A549 (cell line): ENCODE results near the gene ACVRL1. TPM values are rescaled to one million over a fixed set of nuclear protein-coding genes. Genes with fewer than 3 reads are reported as not detected.

Experiments
- ATAC-seq, 2 experiments: fragments of 200-7000 bp in 1 of 2; fragments of >200 bp in 1 of 2; cut with Nextera tagmentation in 1 of 2; cut with Tn5 transposase in 1 of 2; 3 replicates each; pipeline versions ENCODE4 v1.8.0 to v1.9.1; 2018 to 2020; ENCODE audit warnings: mild to moderate bottlenecking in 1 of 2, moderate library complexity in 1 of 2
- CTCF ChIA-PET: fragments of 300-600 bp; sonication (Branson Sonifier 250); formaldehyde crosslinking; extraction: SDS; loops from one replicate; lab custom pipeline; 2021; ENCODE audit warnings: antibody characterized with exemption, inconsistent platforms; lab: Yijun Ruan, JAX
- POLR2A ChIA-PET: fragments of 350-600 bp; formaldehyde crosslinking; extraction: SDS; loops from one replicate; lab custom pipeline; 2021; ENCODE audit warnings: antibody characterized with exemption, inconsistent platforms; lab: Yijun Ruan, JAX
- DNase-seq, 2 experiments: peaks; one replicate each; pipeline versions ENCODE4 v3.0.0 to v3.0.0-alpha.2; 2011 to 2016; ENCODE audit warnings: low read depth in 1 of 2, low spot score in 1 of 2
- FAIRE-seq: peaks from 2 replicates; lab custom pipeline; 2011; peaks lifted over from hg19 to GRCh38; lab: Jason Lieb, UNC
- H3K27ac ChIP-seq, 2 experiments: fragments of >200 bp; sonication (Bioruptor Twin); formaldehyde crosslinking; 3 replicates each; pipeline ENCODE4 v1.5.1; 2016 to 2017
- H3K4me1 ChIP-seq: fragments of >200 bp; sonication (Bioruptor Twin); formaldehyde crosslinking; 3 replicates; pipeline ENCODE4 v1.6.1; 2016
- H3K4me2 ChIP-seq: fragments of >200 bp; sonication (Bioruptor Twin); formaldehyde crosslinking; 3 replicates; pipeline ENCODE4 v1.6.1; 2016
- H3K4me3 ChIP-seq: fragments of >200 bp; sonication (Bioruptor Twin); formaldehyde crosslinking; 3 replicates; pipeline ENCODE4 v1.5.1; 2016
- H3K9me3 ChIP-seq: fragments of >200 bp; sonication (Bioruptor Twin); formaldehyde crosslinking; 3 replicates; pipeline ENCODE4 v1.6.1; 2016
- BCL3 ChIP-seq: fragments of >200 bp; sonication (Bioruptor Twin); formaldehyde crosslinking; IDR thresholded peaks from 3 replicates; pipeline ENCODE4 v1.6.1; 2016
- CBX2 ChIP-seq: fragments of 200-600 bp; sonication (generic); IDR thresholded peaks from 2 replicates; pipeline ENCODE4 v1.6.1; 2016; ENCODE audit warnings: low read depth, mild to moderate bottlenecking, borderline replicate concordance
- CBX8 ChIP-seq: fragments of 200-600 bp; sonication (generic); IDR thresholded peaks from 2 replicates; pipeline ENCODE4 v1.6.1; 2016
- CHD4 ChIP-seq: fragments of 200-600 bp; sonication (generic); IDR thresholded peaks from 2 replicates; pipeline ENCODE4 v1.6.1; 2016; ENCODE audit warnings: antibody characterized with exemption, mild to moderate bottlenecking, borderline replicate concordance
- CTCF ChIP-seq: fragments of >200 bp; sonication (Bioruptor Twin); formaldehyde crosslinking; IDR thresholded peaks from 3 replicates; pipeline ENCODE4 v1.5.1; 2016
- E2F6 ChIP-seq: IDR thresholded peaks from 2 replicates; pipeline ENCODE4 v1.6.1; 2012; ENCODE audit warnings: low read depth, borderline replicate concordance
- EHMT2 ChIP-seq: fragments of 200-600 bp; sonication (generic); IDR thresholded peaks from 2 replicates; pipeline ENCODE4 v1.6.1; 2016; ENCODE audit warnings: antibody characterized with exemption, low read depth, mild to moderate bottlenecking, moderate library complexity
- ELK1 ChIP-seq: fragments of 150-350 bp; IDR thresholded peaks from 2 replicates; pipeline ENCODE4 v1.6.1; 2014; ENCODE audit warnings: low read depth, mild to moderate bottlenecking, low read length
- FOSB ChIP-seq: fragments of 250-450 bp; sonication (Bioruptor Pico); IDR thresholded peaks from 2 replicates; pipeline ENCODE4 v1.5.0; 2020; ENCODE audit warnings: mild to moderate bottlenecking, moderate library complexity
- FOXS1 ChIP-seq: fragments of 250-450 bp; sonication (Bioruptor Pico); IDR thresholded peaks from 2 replicates; pipeline ENCODE4 v1.5.0; 2020; ENCODE audit warnings: mild to moderate bottlenecking, moderate library complexity
- GATA3 ChIP-seq: IDR thresholded peaks from 2 replicates; pipeline ENCODE4 v1.6.1; 2012; ENCODE audit warnings: borderline replicate concordance
- HDAC2 ChIP-seq: fragments of 200-600 bp; sonication (generic); IDR thresholded peaks from 2 replicates; pipeline ENCODE4 v1.6.1; 2016
- HEYL ChIP-seq: fragments of 250-450 bp; sonication (Bioruptor Pico); IDR thresholded peaks from 2 replicates; pipeline ENCODE4 v1.8.0; 2021; ENCODE audit warnings: mild to moderate bottlenecking, moderate library complexity
- HMGXB4 ChIP-seq: fragments of 250-450 bp; sonication (Bioruptor Pico); IDR thresholded peaks from 2 replicates; pipeline ENCODE4 v1.5.0; 2021; ENCODE audit warnings: mild to moderate bottlenecking, moderate library complexity, borderline replicate concordance
- KDM1A ChIP-seq: fragments of 200-600 bp; sonication (generic); IDR thresholded peaks from 2 replicates; pipeline ENCODE4 v1.6.1; 2016; ENCODE audit warnings: low read depth, mild to moderate bottlenecking
- MAFK ChIP-seq: fragments of 450-650 bp; IDR thresholded peaks from 2 replicates; pipeline ENCODE4 v1.6.1; 2014; ENCODE audit not compliant: partially characterized antibody
- MYC ChIP-seq: IDR thresholded peaks from 2 replicates; pipeline ENCODE4 v1.6.1; 2012; ENCODE audit warnings: mild to moderate bottlenecking, inconsistent platforms, low read length, improper control_type of control experiment, borderline replicate concordance
- NFE2L2 ChIP-seq: fragments of 150-350 bp; conservative IDR thresholded peaks from 2 replicates; pipeline ENCODE4 v1.6.1; 2014; ENCODE audit warnings: low read length
- NR3C1 ChIP-seq: fragments of >200 bp; sonication (Bioruptor Twin); formaldehyde crosslinking; IDR thresholded peaks from 3 replicates; pipeline ENCODE4 v1.6.1; 2017
- PHF8 ChIP-seq: fragments of 200-600 bp; sonication (generic); IDR thresholded peaks from 2 replicates; pipeline ENCODE4 v1.6.1; 2016; ENCODE audit warnings: low read depth, mild to moderate bottlenecking, antibody characterized with exemption, moderate library complexity, borderline replicate concordance
- RCOR1 ChIP-seq: fragments of 150-350 bp; IDR thresholded peaks from 2 replicates; pipeline ENCODE4 v1.6.1; 2014; ENCODE audit warnings: antibody characterized with exemption, low read length, low read depth
- TP53 ChIP-seq: fragments of 250-450 bp; sonication (Bioruptor Pico); IDR thresholded peaks from 2 replicates; pipeline ENCODE4 v1.5.0; 2021; ENCODE audit warnings: mild to moderate bottlenecking, moderate library complexity
- USF2 ChIP-seq: fragments of 450-650 bp; IDR thresholded peaks from 2 replicates; pipeline ENCODE4 v1.6.1; 2014; ENCODE audit warnings: antibody characterized with exemption
- WGBS: methylation state at CpG from one replicate; pipeline ENCODE4 v1.1.6; 2017; ENCODE audit errors: missing lambda C conversion rate; 5-methylcytosine and 5-hydroxymethylcytosine counted together
- polyA plus RNA-seq, 4 experiments: library from polyadenylated mRNA; depleted of rRNA in 3 of 4; stranded (reverse); fragments of >200 nt; fragmentation: RNase III in 1 of 4; extraction: RNeasy Plus Mini Kit Qiagen cat#74134 plus additional on column Dnase treatment in 1 of 4; gene quantifications; 2 replicates in 3 of 4; 3 replicates in 1 of 4; pipeline ENCODE4 v1.2.3, GENCODE V29; 2011 to 2017

ACVRL1 gene
- polyA plus RNA-seq, 2 of the 4 experiments (the other 2 are of a cell fraction): 0.03 TPM; not detected in 1

GRCh38 chr12:51941011-51941581 lies 33.8 kb downstream of the ACVRL1 start:
- peaks cover 15% of the 10 kb centered on the region for H3K9me3 ChIP-seq
- DNase-seq: no peak
- 89% methylated on average over 15 of the region's 15 CpGs for WGBS
- H3K27ac ChIP-seq: no peak overlapping the region
- H3K4me3 ChIP-seq: no peak overlapping the region
- H3K4me1 ChIP-seq: no peaks in the 10 kb centered on the region
- TF ChIP-seq HMGXB4 (no peak), TP53 (no peak), NFE2L2 (no peak), KDM1A (no peak), EHMT2 (no peak), CTCF (no peak), USF2 (no peak), GATA3 (no peak), MYC (no peak), CHD4 (no peak), BCL3 (no peak), NR3C1 (no peak), RCOR1 (no peak), MAFK (no peak), HEYL (CRISPR knock-in tag) (no peak), HDAC2 (no peak), CBX2 (no peak), FOXS1 (no peak), ELK1 (no peak)
- H3K4me2 ChIP-seq: no peak overlapping the region
- FAIRE-seq: no peak
- ChIA-PET CTCF (interaction anchor here (1.0 to 9.1 kb wide), 5 partner anchors 9 to 30 kb away, joined by 3 to 69 read pairs (median 5); no protein-coding TSS in a partner anchor), POLR2A (no interaction called here)
- ATAC-seq: no peak

GRCh38 chr12:51941604-51942003 lies 34.3 kb downstream of the ACVRL1 start:
- ATAC-seq (no peak), FAIRE-seq (no peak)
- Histone ChIP-seq H3K9me3 (peaks cover 15% of the 10 kb centered on the region), H3K4me1 (no peaks in the 10 kb centered on the region), H3K4me2 (no peak overlapping the region), H3K4me3 (no peak overlapping the region)
- 57% methylated on average over 4 of the region's 4 CpGs for WGBS
- no peak for TF ChIP-seq EHMT2
- TF ChIP-seq PHF8: no peak
- TF ChIP-seq CBX8: no peak
- TF ChIP-seq MAFK: no peak
- TF ChIP-seq ELK1: no peak
- TF ChIP-seq E2F6: no peak
- no peak for TF ChIP-seq NFE2L2
- TF ChIP-seq FOSB: no peak
- TF ChIP-seq, all 56 proteins: peak for 0
- ChIA-PET CTCF (interaction anchor here (1.0 to 9.1 kb wide), 2 partner anchors 19 to 20 kb away, joined by 3 to 69 read pairs; no protein-coding TSS in a partner anchor), POLR2A (no interaction called here)
- H3K27ac ChIP-seq: no peak overlapping the region
- no peak for DNase-seq
